HEK293 (cell line): ENCODE results near the gene PLCH2.

ENCODE experiments used
- CTCF ChIP-seq: fragments of 450-650 bp; formaldehyde crosslinking; IDR thresholded peaks from 2 replicates; pipeline ENCODE4 v1.5.1; 2016; ENCODE audit warnings: missing biosample characterization, missing genetic modification characterization
- ZBTB6 ChIP-seq: fragments of 450-650 bp; formaldehyde crosslinking; IDR thresholded peaks from 2 replicates; pipeline ENCODE4 v1.5.1; 2017; ENCODE audit warnings: missing biosample characterization, missing genetic modification characterization
- ZNF138 ChIP-seq: fragments of 450-650 bp; formaldehyde crosslinking; IDR thresholded peaks from 2 replicates; pipeline ENCODE4 v1.5.1; 2016; ENCODE audit warnings: missing biosample characterization, missing genetic modification characterization, borderline replicate concordance
- ZNF221 ChIP-seq: fragments of 450-650 bp; formaldehyde crosslinking; IDR thresholded peaks from 2 replicates; pipeline ENCODE4 v1.5.1; 2017; ENCODE audit warnings: missing biosample characterization, missing genetic modification characterization, borderline replicate concordance
- ZNF248 ChIP-seq: fragments of 450-650 bp; formaldehyde crosslinking; IDR thresholded peaks from 2 replicates; pipeline ENCODE4 v1.5.1; 2017; ENCODE audit warnings: missing biosample characterization, missing genetic modification characterization
- ZNF324 ChIP-seq: fragments of 450-650 bp; formaldehyde crosslinking; IDR thresholded peaks from 2 replicates; pipeline ENCODE4 v1.5.1; 2016; ENCODE audit warnings: missing biosample characterization, missing genetic modification characterization
- ZNF510 ChIP-seq: fragments of 450-650 bp; formaldehyde crosslinking; IDR thresholded peaks from 2 replicates; pipeline ENCODE4 v1.5.1; 2018; ENCODE audit warnings: mild to moderate bottlenecking, missing genetic modification characterization, missing biosample characterization; ENCODE audit not compliant: insufficient replicate concordance
- ZNF585B ChIP-seq: fragments of 450-650 bp; formaldehyde crosslinking; IDR thresholded peaks from 2 replicates; pipeline ENCODE4 v1.5.1; 2016; ENCODE audit warnings: missing biosample characterization, missing genetic modification characterization
- ZNF623 ChIP-seq: fragments of 450-650 bp; formaldehyde crosslinking; IDR thresholded peaks from 2 replicates; pipeline ENCODE4 v1.5.1; 2016; ENCODE audit warnings: missing biosample characterization, missing genetic modification characterization
- ZNF645 ChIP-seq: fragments of 450-650 bp; formaldehyde crosslinking; IDR thresholded peaks from 2 replicates; pipeline ENCODE4; 2016; ENCODE audit warnings: missing biosample characterization, missing genetic modification characterization
- ZNF660 ChIP-seq: fragments of 450-650 bp; IDR thresholded peaks from 2 replicates; pipeline ENCODE4 v1.5.1; 2018; ENCODE audit warnings: missing biosample characterization, mild to moderate bottlenecking, missing genetic modification characterization

DNA sequence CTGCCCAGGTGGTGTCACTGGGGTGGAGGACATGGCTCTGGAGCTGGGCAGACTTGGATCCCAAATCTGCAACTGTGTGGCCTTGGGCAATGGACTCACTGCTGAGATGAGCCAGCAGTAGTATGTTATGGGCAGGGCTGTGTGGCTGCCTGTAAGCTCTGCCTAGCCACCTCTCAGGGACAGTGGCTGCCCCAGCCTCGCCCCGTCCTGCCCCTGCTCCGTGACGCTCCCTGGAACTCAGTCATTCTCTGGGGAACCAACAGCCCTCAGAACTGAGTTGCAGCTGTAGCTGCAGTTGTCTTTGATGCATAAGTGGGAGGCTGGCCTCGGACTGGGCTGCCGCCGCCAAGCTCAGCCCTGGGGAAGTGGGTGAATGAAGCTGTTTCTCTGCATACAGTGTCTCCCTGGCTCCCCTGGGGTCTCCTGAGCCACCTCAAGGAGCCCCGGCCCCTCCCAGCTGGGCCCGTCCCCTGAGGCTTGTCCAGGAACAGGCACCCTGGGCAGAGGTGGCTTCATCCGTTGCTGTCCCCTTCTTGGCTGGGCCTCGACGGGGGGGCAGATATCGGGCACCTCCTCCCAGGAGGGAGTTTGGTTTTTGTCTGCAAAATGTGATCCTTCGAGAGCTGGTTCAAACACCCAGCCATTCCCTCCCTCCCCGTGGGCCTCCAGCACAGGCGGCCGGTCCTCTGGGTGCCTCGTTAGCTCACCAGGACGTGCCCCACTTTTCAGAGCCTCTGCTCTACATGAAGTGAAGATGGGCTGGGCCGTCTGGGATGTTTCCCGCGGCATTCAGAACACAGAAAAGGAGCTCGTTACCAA, 26.2 kb upstream of the PLCH2 start:
- TF ChIP-seq ZNF645: no peak
- no peak for TF ChIP-seq ZNF623 (tag by site-specific recombination)
- no peak for TF ChIP-seq ZNF248 (tag by site-specific recombination)
- no peak for TF ChIP-seq ZNF585B
- no peak for TF ChIP-seq CTCF (tag by site-specific recombination)
- TF ChIP-seq ZNF324 (tag by site-specific recombination): no peak
- TF ChIP-seq ZBTB6 (tag by site-specific recombination): no peak
- no peak for TF ChIP-seq ZNF138 (tag by site-specific recombination)
- TF ChIP-seq ZNF221: no peak
- no peak for TF ChIP-seq ZNF660 (tag by site-specific recombination)
- no peak for TF ChIP-seq ZNF510 (tag by site-specific recombination)
